Nephron progenitor cell (in vitro differentiated cells): ENCODE results near the gene DTD1.

Experiments
- DNase-seq: peaks from one replicate; pipeline ENCODE4 v3.0.0; 2021
- H3K27ac Mint-ChIP-seq: 2 replicates; pipeline ENCODE4 v1.8.0; 2021; ENCODE audit warnings: mild to moderate bottlenecking, moderate library complexity, mixed read lengths
- H3K27me3 Mint-ChIP-seq: 2 replicates; pipeline ENCODE4 v1.8.0; 2021; ENCODE audit warnings: mild to moderate bottlenecking, low read depth, mixed read lengths; ENCODE audit not compliant: poor library complexity
- H3K36me3 Mint-ChIP-seq: 2 replicates; pipeline ENCODE4 v1.8.0; 2021; ENCODE audit warnings: low read depth, mixed read lengths
- H3K4me1 Mint-ChIP-seq: 2 replicates; pipeline ENCODE4 v1.8.0; 2021; ENCODE audit warnings: mixed read lengths
- H3K4me3 Mint-ChIP-seq: 2 replicates; pipeline ENCODE4 v1.8.0; 2021; ENCODE audit warnings: mild to moderate bottlenecking, moderate library complexity, mixed read lengths
- H3K9me3 Mint-ChIP-seq: 2 replicates; pipeline ENCODE4 v1.8.0; 2021; ENCODE audit warnings: mild to moderate bottlenecking, moderate library complexity, mixed read lengths
- CTCF ChIP-seq: fragments of 200-600 bp; sonication (generic); IDR thresholded peaks from 2 replicates; pipeline ENCODE4 v1.5.0; 2021; ENCODE audit warnings: antibody characterized with exemption

Gene DTD1

GRCh38 chr20:18717062-18717461 is 129.2 kb downstream of the DTD1 start:
- DNase-seq = no peak
- peaks cover 18% of the 10 kb centered on the region for H3K36me3 Mint-ChIP-seq
- H3K4me3 Mint-ChIP-seq = no peak overlapping the region
- no peak for TF ChIP-seq CTCF
- H3K27ac Mint-ChIP-seq = no peak overlapping the region
- H3K9me3 Mint-ChIP-seq = peaks cover 15% of the 10 kb centered on the region
- H3K4me1 Mint-ChIP-seq = peaks cover 27% of the 10 kb centered on the region
- H3K27me3 Mint-ChIP-seq = no peaks in the 10 kb centered on the region

- no peak overlapping the region for H3K27ac Mint-ChIP-seq
- DNase-seq = no peak
Measured at GRCh38 chr20:18718129-18718528, 130.3 kb downstream of the DTD1 start.

GRCh38 chr20:18719426-18719825 is 131.6 kb downstream of the DTD1 start:
- TF ChIP-seq CTCF = no peak
- Mint-ChIP-seq H3K9me3 (peaks cover 15% of the 10 kb centered on the region), H3K36me3 (peaks cover 18% of the 10 kb centered on the region), H3K4me3 (no peak overlapping the region), H3K27ac (no peak overlapping the region), H3K27me3 (peaks cover 3% of the 10 kb centered on the region), H3K4me1 (peaks cover 11% of the 10 kb centered on the region)
- no peak for DNase-seq

More at GRCh38 chr20:18718129-18718528, 130.3 kb downstream of the DTD1 start:
- H3K9me3 Mint-ChIP-seq = peaks cover 15% of the 10 kb centered on the region
- peaks cover 18% of the 10 kb centered on the region for H3K36me3 Mint-ChIP-seq
- H3K4me1 Mint-ChIP-seq = peaks cover 21% of the 10 kb centered on the region
- H3K27me3 Mint-ChIP-seq = peaks cover 3% of the 10 kb centered on the region
- H3K4me3 Mint-ChIP-seq = no peak overlapping the region
- TF ChIP-seq CTCF = no peak

GRCh38 chr20:18721551-18722115 is 133.8 kb downstream of the DTD1 start:
- H3K9me3 Mint-ChIP-seq = peaks cover 15% of the 10 kb centered on the region
- no peak for TF ChIP-seq CTCF
- DNase-seq = no peak

GRCh38 chr20:18722371-18722770 is 134.5 kb downstream of the DTD1 start:
- Mint-ChIP-seq H3K9me3 (peaks cover 15% of the 10 kb centered on the region), H3K27me3 (peaks cover 3% of the 10 kb centered on the region), H3K27ac (no peak overlapping the region), H3K4me1 (no peaks in the 10 kb centered on the region), H3K4me3 (no peak overlapping the region), H3K36me3 (peaks cover 18% of the 10 kb centered on the region)
- no peak for TF ChIP-seq CTCF
- DNase-seq = no peak

More at GRCh38 chr20:18721551-18722115, 133.8 kb downstream of the DTD1 start:
- Mint-ChIP-seq H3K27me3 (peaks cover 3% of the 10 kb centered on the region), H3K27ac (no peak overlapping the region), H3K36me3 (peaks cover 18% of the 10 kb centered on the region), H3K4me3 (no peak overlapping the region), H3K4me1 (peaks cover 4% of the 10 kb centered on the region)

- TF ChIP-seq CTCF = no peak
- Mint-ChIP-seq H3K4me1 (no peaks in the 10 kb centered on the region), H3K36me3 (peaks cover 18% of the 10 kb centered on the region), H3K27ac (no peak overlapping the region), H3K9me3 (peaks cover 15% of the 10 kb centered on the region), H3K4me3 (no peak overlapping the region), H3K27me3 (peaks cover 3% of the 10 kb centered on the region)
- DNase-seq = no peak
Measured at GRCh38 chr20:18724077-18724476, 136.2 kb downstream of the DTD1 start.
